ELR (cell line): ENCODE data around the gene DPH2.

Source experiments
- DNase-seq: peaks from one replicate; pipeline ENCODE4 v3.0.0-alpha.2; 2015; ENCODE audit warnings: low read depth

The DPH2 gene

GRCh38 chr1:43968348-43968948 is 1.4 kb upstream of the DPH2 start:
- peak; percentile 51 for DNase-seq

- no peak for DNase-seq
Observed at GRCh38 chr1:43969416-43969745, 429 bp upstream of the DPH2 start.

GRCh38 chr1:43970502-43970901 is 692 bp downstream of the DPH2 start:
- no peak for DNase-seq

GRCh38 chr1:43970911-43971310 is 1.1 kb downstream of the DPH2 start:
- DNase-seq = no peak

GRCh38 chr1:43971336-43971980 is 1.6 kb downstream of the DPH2 start:
- no peak for DNase-seq

GRCh38 chr1:43973981-43974442 is 4.2 kb downstream of the DPH2 start:
- DNase-seq = peak; percentile 32

GRCh38 chr1:43974443-43975248 is 4.8 kb downstream of the DPH2 start, which contains the start of gene ATP6V0B:
TSS of gene ATP6V0B (plus strand) at chr1:43974960. CDS start at chr1:43975041, 81 bp downstream.
- DNase-seq = peak; percentile 97

GRCh38 chr1:43975249-43975961 is 5.6 kb downstream of the DPH2 start:
- peak; percentile 42 for DNase-seq

- DNase-seq = peak; percentile 35
Observed at GRCh38 chr1:43976045-43976444, 6.2 kb downstream of the DPH2 start.

- DNase-seq = no peak
Observed at GRCh38 chr1:43976890-43977289, 7.1 kb downstream of the DPH2 start.

- DNase-seq = no peak
Observed at GRCh38 chr1:43977376-43978263, 7.8 kb downstream of the DPH2 start.

- no peak for DNase-seq
Observed at GRCh38 chr1:43978264-43978550, 8.4 kb downstream of the DPH2 start.

GRCh38 chr1:43978551-43979260 is 8.9 kb downstream of the DPH2 start, which contains the start of gene B4GALT2:
TSS of gene B4GALT2 (plus strand) at chr1:43979210. CDS start at chr1:43981161, 1,951 bp downstream.
- peak; percentile 62 for DNase-seq

GRCh38 chr1:43979261-43979527 is 9.4 kb downstream of the DPH2 start:
- no peak for DNase-seq

- DNase-seq = peak; percentile 79
Observed at GRCh38 chr1:43979528-43980254, 9.9 kb downstream of the DPH2 start.

GRCh38 chr1:43980255-43981134 is 10.7 kb downstream of the DPH2 start:
- peak; percentile 64 for DNase-seq

GRCh38 chr1:43981135-43981491 is 11.3 kb downstream of the DPH2 start:
- no peak for DNase-seq

- DNase-seq = no peak
Observed at GRCh38 chr1:43981636-43982035, 11.8 kb downstream of the DPH2 start.

GRCh38 chr1:43982241-43982640 is 12.4 kb downstream of the DPH2 start:
- DNase-seq = no peak
